Testis (tissue), 2 donors: ENCODE measurements around the gene FPR3.

Source experiments
- CTCF ChIP-seq, 3 experiments: fragments of 450-650 bp in 2 of 3; fragments of 200-600 bp in 1 of 3; sonication (generic) in 1 of 3; IDR thresholded peaks; one replicate each; pipeline ENCODE4 v1.5.1; 2016 to 2019; ENCODE audit warnings: antibody characterized with exemption in 3 of 3, mild to moderate bottlenecking in 2 of 3, moderate library complexity in 1 of 3
- POLR2A ChIP-seq: fragments of 450-650 bp; IDR thresholded peaks from one replicate; pipeline ENCODE4 v1.6.1; 2017; ENCODE audit warnings: antibody characterized with exemption, mild to moderate bottlenecking, moderate library complexity

DNA sequence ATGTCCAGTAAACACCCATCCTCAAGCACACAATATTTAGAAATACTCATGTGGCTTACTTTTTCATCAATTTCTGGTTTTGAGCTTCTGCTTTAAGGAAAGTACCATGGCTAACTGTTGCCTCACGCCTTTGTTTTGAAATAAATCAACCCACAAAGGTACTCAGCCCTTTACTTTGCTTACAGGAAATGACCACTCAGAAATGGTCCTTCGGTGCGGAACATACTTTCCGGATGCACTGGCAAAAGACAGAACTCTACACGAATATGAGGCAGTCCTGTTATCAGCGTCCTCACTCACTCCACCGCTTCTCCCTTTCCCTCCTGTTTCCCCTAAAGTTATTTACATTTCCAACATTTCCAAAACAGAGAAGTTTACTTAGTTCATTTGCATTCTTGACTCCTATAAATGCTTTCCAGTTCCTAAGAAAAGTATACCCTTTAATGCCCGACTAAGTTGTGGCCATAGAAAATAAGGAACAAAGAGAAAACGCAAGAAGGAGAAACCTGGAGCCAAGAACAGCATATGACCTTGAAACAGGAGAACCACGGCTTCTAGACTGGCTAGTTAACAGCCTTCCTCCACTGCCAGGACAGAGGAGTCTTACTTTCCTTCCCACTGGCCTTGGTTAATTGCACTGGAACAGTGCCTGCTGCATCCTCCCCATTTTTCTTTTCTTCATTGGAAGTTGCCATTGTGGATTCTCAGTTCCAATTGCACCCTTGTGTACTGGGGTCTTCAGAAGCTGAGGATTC is 23.4 kb upstream of the FPR3 start:
- TF ChIP-seq CTCF (IDR thresholded peaks at IDR 0.05) (no peak), POLR2A (no peak)
